ENCODE measurements around the gene EYA4. TPM values are rescaled to one million over a fixed set of nuclear protein-coding genes. Genes with fewer than 3 reads are reported as not detected.
A peak's percentile ranks its signal among the peaks of the same experiment; 100 is the strongest.

The EYA4 gene
- total RNA-seq, 1 experiment from 2014 or later, result 55.3 TPM

DNA sequence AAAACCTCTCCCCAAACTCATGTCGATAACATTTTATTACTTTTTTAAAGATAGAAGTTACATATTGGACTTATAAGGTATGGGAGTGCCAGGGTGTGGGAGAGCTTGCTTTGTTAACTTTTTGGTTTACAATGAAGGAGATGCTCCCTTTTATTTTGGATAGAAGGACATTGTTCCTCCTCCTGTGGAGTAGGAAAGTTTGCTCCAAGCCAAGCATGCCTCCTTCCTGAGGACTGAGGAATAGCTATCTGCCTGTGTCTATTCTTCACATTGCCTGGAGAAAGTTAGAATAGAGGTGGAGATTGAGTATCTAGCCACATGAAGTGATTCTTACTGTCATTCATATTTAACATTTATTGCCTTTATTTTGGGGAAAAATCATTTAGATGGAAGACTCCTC is 71.9 kb downstream of the EYA4 start:
- in situ Hi-C loops (cut with HindIII; ENCODE audit: low pct_unique_long_range_greater_than_20kb, low sequenced_read_pairs), result no loop called here
- peak; percentile 58 for DNase-seq (ENCODE audit: low read depth, low spot score)

DNA sequence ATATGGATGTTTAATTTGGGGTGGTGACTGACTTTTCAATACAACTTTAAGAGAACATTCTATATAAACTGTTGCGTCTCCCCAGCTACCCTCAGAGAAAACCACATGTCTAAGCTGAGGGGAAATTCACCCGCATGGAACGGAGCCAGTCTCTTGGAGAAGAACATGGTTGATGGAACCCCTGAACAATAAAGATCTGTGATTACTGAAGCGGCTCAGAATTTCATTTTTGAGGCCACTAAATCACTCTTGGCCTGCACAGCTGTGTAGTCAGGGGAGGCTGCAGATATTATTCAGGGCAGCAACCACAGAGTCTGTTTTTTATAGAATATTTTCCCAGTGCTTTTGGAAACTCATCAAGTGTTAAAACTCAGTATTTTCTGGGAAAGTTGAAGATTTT is 73.8 kb downstream of the EYA4 start:
- in situ Hi-C loops (cut with HindIII; ENCODE audit: low pct_unique_long_range_greater_than_20kb, low sequenced_read_pairs), result no loop called here
- DNase-seq (ENCODE audit: low read depth, low spot score), result no peak

DNA sequence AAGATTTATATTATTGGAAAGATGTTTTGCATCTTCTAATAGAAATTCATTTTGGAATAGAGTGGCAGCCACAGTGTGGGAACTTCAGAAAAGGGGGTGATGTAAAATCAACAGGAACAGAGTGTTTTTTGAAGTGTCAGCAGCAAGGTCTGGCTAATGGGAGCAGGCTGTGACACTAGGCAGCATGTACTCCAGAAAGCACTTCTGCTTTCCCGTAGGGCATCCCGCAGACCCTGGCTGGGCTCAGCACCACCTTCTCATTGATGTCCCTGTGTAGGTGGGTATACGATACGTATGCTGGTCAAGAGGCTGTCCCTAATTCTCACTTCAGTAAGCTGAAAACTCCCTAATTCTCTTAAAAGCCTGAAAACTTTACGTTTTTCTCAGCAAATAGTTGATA is 74.7 kb downstream of the EYA4 start:
- no peak for DNase-seq (ENCODE audit: low read depth, low spot score)
- in situ Hi-C loops (cut with HindIII; ENCODE audit: low pct_unique_long_range_greater_than_20kb, low sequenced_read_pairs), result no loop called here

DNA sequence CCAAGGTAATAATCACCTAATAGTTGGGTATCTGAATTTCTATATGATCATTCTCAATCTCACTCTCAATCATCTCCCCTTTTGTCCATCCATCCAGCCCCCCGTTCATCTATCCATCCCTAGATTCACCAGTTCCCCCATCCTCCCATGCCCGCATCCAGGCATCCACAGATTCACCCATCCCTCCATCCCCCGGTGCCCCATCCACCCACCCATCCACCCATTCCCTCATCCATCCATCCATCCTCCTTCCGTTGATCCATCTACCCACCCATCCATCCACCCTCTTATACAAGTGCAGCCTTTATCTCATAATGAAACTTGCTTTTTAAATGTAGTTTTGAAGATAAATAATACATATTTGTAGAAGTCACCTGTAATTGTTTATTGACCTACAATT is 76.5 kb downstream of the EYA4 start:
- in situ Hi-C loops (cut with HindIII; ENCODE audit: low pct_unique_long_range_greater_than_20kb, low sequenced_read_pairs), result no loop called here
- no peak for DNase-seq (ENCODE audit: low read depth, low spot score)

DNA sequence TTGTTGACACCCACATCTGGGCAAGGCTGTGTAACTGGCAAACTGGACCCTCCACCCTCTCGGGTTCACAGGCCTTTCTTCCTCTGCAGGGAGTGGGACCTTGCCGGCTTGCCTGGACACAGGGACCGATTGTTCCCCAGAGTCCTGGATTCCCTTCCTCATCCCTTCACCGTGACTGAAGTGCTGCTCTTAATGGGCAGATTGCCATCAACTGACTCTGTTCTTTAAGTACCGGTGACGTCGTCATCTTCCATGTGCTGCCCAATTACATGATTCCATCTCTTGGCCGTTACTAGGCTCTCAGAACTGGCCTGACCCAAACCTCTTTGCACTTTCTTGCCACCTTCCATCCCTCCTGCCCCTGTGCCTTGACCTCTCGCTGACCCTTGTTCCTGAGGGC is 85.4 kb downstream of the EYA4 start:
- in situ Hi-C loops (cut with HindIII; ENCODE audit: low pct_unique_long_range_greater_than_20kb, low sequenced_read_pairs), result no loop called here

DNA sequence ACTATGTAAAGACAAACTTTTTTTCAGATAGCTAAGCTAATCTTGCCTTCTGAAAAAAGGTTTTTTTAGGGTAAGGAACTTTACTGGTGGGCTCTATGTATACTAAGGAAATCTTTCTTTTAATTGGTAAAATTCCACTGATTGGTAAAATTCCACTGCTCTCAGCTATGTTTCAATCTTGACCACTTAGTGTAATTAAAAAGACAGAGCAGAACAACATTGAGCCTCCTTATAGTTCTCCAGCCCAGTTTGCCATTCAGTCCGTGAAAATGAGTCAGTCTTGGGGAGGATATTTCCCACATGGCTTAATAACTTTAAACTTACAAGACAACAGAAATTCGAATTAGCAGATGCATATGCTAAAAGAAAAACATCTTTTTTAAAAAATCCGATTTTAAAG is 92.7 kb downstream of the EYA4 start:
- no peak for DNase-seq (ENCODE audit: low read depth, low spot score)
- in situ Hi-C loops (cut with HindIII; ENCODE audit: low pct_unique_long_range_greater_than_20kb, low sequenced_read_pairs), result no loop called here

More for the DNA sequence above, 85.4 kb downstream of the EYA4 start:
- DNase-seq (ENCODE audit: low read depth, low spot score), result peak; percentile 77

DNA sequence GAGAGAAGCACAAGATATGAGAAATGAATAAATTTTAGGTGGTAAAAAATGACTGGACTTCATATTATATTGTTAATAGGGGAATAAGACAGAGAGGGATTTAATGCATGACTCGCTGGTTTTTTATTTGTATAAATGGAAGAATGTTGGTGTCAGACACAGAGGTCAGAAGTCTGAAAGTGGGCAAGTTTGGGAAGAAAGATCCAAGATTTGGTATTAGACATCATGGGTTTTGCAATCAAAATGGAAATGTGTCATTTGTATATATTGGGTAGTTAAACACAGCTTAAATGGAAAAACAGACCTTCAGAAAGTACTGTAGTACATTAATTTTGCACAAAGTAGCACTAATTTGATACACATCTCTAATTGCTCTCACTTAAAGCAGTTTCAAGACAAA is 96.2 kb downstream of the EYA4 start:
- DNase-seq (ENCODE audit: low read depth, low spot score), result no peak
- in situ Hi-C loops (cut with HindIII; ENCODE audit: low pct_unique_long_range_greater_than_20kb, low sequenced_read_pairs), result no loop called here

DNA sequence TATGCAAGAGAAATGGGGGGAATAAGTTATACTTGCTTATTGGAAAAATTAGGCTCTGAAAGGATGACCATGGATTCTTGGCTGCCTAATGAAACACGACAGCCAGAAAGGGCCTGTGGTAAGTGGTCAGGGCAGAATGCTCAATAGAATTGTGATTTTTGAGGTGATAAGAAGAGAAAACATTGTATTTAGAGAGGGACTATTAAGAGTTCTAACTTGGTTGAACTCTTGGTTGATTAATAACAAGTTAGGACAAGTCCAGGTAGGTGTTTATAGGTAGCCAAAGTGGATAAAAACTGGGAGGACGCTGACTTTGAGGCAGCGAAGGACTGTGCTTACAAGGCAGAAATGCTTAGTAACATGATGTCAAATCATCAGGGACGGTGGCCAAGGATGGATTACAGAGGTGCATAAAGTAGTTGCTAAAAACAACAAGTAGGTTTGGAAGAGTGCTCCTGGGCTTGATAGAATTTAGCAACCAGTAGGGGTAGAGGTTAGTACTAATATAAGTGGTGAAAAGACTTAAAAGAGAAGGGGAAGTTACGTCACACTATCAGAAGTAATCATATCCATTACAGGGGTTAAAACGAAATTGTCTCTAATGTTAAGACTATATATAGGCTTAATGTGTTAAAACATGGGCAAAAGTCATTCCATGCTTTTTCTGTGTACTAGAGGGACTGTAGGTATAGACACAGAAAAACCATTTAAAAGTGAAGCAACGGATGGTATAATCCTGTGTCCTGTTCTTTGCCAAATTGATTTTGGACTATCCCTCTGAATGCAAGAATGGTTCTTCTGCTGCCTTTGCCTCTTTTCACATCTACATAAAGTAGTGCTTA is 98.6 kb downstream of the EYA4 start:
- no peak for DNase-seq (ENCODE audit: low read depth, low spot score)
- in situ Hi-C loops (cut with HindIII; ENCODE audit: low pct_unique_long_range_greater_than_20kb, low sequenced_read_pairs), result no loop called here

DNA sequence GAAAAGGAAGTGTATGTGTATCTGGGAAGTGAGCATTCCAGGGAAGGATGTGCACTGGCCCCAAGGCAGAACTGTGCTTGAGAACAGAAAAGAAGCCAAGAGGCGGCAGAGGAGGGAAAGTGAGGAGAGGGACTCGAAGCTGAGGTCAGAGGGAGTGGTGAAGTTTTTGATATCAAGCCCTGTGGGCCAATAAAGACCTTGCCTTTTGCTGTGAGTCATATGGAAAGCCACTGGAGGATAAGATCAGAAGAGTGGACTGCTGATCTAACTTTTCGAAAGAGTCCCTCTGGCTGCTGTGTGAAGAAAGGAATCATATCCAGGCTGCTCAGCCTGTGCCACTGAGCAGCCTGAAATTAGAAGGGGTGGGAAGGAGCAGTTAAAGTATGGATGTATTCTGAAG is 99.4 kb downstream of the EYA4 start:
- in situ Hi-C loops (cut with HindIII; ENCODE audit: low pct_unique_long_range_greater_than_20kb, low sequenced_read_pairs), result no loop called here
- DNase-seq (ENCODE audit: low read depth, low spot score), result peak; percentile 55

DNA sequence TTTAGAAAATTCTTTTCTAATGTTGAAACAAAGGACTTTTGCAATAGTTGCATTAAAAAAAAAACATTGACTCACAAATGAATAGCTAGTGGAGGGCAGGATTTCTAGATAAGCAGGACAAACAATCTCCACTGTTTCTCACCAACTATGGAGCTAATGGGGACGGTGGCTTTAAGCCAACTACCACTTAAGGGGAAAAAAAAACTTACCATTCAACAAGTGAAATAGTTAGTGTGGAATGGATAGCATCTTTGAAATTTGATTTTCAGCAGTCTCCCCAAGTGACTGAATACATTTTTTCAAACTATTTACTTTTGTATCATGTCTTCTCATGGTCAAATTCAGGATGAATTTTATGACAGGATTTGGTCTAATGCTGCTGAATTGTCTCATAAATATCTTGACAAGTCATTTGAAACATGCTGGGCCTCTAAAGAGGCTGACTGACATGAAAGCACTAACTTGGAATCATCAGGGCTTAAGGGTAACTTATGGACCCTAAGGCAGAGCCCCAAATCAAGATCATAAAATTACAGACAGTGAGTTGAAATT is 100.5 kb downstream of the EYA4 start:
- no peak for DNase-seq (ENCODE audit: low read depth, low spot score)
- in situ Hi-C loops (cut with HindIII; ENCODE audit: low pct_unique_long_range_greater_than_20kb, low sequenced_read_pairs), result no loop called here

DNA sequence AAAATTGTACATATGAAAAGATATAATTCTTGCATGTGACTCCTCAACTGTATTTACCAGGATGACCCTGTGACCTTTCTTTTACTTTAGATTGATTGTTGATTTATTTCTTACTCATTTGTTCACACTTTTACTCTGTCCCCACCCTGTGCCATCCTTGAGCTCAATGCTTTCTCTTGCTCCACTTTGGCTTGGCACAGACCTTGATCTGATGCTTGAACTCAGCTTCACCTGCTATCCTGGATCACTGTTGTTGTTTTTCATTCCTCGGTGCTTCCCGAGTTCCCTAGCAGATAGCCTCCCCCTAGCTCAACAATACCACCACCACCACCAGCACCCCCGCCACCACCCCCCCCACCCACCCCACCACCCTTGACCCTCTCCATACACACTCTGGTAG is 102.1 kb downstream of the EYA4 start:
- DNase-seq (ENCODE audit: low read depth, low spot score), result no peak
- in situ Hi-C loops (cut with HindIII; ENCODE audit: low pct_unique_long_range_greater_than_20kb, low sequenced_read_pairs), result no loop called here

DNA sequence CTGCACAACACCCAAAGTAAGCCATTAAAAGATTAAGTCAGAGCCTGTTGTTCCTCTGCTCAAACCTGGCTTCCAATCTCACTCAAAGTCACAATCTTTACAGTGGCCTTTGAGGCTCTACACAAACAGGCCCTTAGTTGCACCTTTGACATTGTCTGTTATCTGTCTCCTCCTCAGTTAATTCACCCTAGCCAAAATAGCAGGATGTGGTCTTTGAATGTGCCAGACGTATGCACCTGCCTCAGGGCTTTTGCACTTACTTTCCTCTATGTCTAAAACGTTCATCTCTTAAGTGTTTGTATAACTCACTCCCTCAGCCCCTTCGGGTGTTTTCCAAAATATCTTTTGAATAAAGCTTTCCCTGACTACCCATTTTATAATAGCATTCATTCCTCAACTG is 107.7 kb downstream of the EYA4 start:
- in situ Hi-C loops (cut with HindIII; ENCODE audit: low pct_unique_long_range_greater_than_20kb, low sequenced_read_pairs), result no loop called here
- no peak for DNase-seq (ENCODE audit: low read depth, low spot score)

DNA sequence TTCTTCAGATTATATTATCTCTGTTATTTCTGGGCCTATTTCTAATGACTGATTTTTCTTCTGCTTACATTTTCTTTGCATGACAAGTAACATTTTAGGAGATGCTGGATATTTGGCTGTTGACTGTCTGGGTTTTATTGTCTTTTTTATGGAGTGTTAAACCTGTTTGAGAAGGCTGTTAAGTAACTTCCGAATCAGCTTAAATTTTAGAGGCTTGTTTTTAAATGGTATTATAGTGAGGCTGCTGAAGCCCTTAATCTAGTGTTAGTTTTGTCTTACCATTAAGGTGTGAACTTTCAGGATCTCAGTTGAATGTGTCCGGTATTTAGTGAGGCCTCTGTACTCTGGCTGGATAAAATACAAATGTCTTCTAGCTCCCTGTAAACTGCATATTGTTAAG is 109.8 kb downstream of the EYA4 start:
- in situ Hi-C loops (cut with HindIII; ENCODE audit: low pct_unique_long_range_greater_than_20kb, low sequenced_read_pairs), result no loop called here
- DNase-seq (ENCODE audit: low read depth, low spot score), result no peak

DNA sequence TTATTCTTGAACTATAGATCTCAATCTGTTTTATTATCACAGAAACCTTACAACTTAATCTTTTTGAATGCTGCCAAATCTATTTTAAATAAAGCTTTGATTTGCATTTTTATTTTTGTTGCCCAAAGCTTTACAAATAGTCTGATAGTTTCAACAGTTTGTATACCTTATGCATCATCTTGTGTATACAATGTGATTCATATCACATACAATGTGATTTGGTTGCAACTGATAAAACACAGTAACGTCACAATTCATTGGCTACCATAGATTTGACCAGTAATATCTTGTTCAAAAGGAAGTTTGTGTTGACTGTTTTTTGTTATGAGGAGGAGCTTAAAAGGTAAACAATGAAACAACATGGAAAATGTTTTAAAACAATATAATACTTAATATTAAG is 110.9 kb downstream of the EYA4 start:
- in situ Hi-C loops (cut with HindIII; ENCODE audit: low pct_unique_long_range_greater_than_20kb, low sequenced_read_pairs), result no loop called here
- no peak for DNase-seq (ENCODE audit: low read depth, low spot score)

DNA sequence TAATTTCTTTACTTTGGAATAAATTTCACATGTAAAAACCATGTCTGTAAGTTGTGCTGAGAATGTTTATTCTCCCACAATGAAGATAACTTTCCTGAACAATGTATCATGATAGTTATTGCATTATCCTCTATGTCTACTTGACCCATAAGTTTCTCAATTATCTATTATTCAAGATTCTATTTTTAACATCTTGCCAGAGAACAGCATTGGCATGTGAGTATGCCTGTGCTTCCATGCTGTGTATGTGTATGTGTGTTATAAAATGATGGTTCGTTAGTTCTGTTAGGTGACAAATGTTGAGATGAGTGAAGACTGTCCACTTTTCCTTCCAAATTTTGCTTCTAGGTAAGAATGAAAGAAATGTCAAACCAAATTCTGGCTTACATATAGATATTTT is 111.9 kb downstream of the EYA4 start:
- in situ Hi-C loops (cut with HindIII; ENCODE audit: low pct_unique_long_range_greater_than_20kb, low sequenced_read_pairs), result no loop called here
- no peak for DNase-seq (ENCODE audit: low read depth, low spot score)

DNA sequence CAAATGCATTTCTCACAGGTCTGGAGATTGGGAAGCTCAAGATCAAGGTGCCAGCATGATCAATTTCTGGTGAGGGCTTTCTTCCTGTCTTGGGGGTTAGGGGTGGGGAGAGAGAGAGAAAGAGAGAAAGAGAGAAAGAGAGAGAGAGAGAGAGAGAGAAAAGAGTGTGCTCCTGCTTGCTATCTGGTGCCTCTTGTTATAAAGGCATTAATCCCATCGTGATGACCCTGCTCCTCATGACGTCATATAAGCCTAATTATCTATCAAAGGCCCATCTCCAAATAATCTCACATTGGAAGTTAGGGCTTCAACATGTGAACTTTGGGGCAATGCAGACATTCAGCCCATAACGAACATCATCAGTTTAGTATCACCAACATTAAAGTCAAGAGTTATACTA is 114.8 kb downstream of the EYA4 start:
- in situ Hi-C loops (cut with HindIII; ENCODE audit: low pct_unique_long_range_greater_than_20kb, low sequenced_read_pairs), result no loop called here
- no peak for DNase-seq (ENCODE audit: low read depth, low spot score)

DNA sequence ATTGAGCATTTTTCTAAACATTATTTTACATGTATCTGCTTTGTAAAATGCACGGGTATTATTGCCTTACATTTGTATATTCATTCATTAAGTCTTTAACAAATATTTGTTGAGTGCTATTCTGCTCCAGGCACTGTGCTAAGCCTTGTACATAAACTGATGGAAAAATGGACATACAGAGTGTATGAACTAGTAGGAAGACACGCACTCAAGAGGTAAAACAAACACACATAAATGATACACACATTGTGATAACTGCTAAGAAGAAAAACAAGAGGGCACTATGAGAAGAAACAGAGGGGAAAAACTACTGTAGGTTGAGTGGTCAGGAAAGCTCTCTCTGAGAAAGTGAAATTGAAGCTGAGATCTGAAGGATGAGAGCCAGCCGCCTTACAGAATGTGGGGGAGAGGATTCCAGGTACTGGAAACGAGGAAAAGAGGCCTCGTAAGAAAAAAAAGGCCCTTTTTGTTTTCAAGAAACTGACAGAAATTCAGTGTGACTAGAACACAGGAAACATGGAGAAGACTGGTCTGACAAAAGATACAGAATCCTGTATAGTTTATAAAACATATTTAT is 117.5 kb downstream of the EYA4 start:
- in situ Hi-C loops (cut with HindIII; ENCODE audit: low pct_unique_long_range_greater_than_20kb, low sequenced_read_pairs), result no loop called here
- no peak for DNase-seq (ENCODE audit: low read depth, low spot score)

DNA sequence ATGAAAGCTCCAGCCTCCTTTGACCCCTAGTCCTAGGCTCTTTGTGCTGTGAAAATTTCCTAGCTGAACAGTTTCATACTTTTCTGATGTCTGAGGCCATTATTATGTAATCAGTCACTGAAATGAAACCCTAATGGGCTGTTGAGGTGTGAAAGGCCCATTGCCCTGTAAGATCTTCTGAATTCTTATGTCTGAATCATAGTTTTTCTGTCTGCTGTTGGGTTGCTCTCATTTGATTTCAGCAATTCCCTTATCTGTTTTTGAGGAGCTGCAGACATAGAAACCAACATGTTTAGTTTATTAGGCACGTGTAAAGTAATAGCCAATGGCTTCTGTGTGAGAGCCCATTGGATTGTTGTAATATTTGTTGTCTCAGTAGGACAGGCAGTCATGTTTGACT is 118.1 kb downstream of the EYA4 start:
- no peak for DNase-seq (ENCODE audit: low read depth, low spot score)
- in situ Hi-C loops (cut with HindIII; ENCODE audit: low pct_unique_long_range_greater_than_20kb, low sequenced_read_pairs), result no loop called here

DNA sequence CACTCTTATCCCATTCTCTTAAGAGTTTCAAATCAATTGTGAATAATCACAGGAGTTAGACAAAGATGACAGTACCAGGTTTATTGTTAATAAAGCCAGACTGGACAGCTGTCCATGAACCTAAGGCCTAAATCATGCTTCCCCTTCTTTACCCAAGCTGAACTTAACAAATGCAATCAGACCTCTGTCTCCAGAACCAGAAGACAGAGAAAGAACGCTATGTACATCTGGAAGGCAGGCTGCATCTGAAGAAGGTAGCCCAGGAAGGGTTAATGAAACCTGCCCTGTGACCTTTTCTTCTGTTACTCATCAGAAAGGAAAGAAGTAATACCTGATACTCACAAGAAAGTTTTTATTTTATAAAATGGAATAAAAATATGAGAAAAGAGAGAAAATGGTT is 118.6 kb downstream of the EYA4 start:
- no peak for DNase-seq (ENCODE audit: low read depth, low spot score)
- in situ Hi-C loops (cut with HindIII; ENCODE audit: low pct_unique_long_range_greater_than_20kb, low sequenced_read_pairs), result no loop called here

Data from SK-MEL-5 (cell line).